Esophagus squamous epithelium (tissue), 4 donors: ENCODE measurements around the gene TTC39A.

ENCODE experiments used
- POLR2A ChIP-seq, 4 donors: fragments of 450-650 bp; IDR thresholded peaks; one replicate each; pipeline ENCODE4 v1.6.1; 2017; ENCODE audit warnings: antibody characterized with exemption in 4 of 4, mild to moderate bottlenecking in 4 of 4, moderate library complexity in 3 of 4
- TF ChIP-seq, protein P1 (sequence below), 6 experiments: fragments of 450-650 bp in 4 of 6; fragments of 200-600 bp in 2 of 6; sonication (generic) in 2 of 6; IDR thresholded peaks; one replicate each; pipeline ENCODE4 v1.5.1; 2016 to 2019; ENCODE audit warnings: antibody characterized with exemption in 6 of 6, mild to moderate bottlenecking in 4 of 6, moderate library complexity in 4 of 6

DNA sequence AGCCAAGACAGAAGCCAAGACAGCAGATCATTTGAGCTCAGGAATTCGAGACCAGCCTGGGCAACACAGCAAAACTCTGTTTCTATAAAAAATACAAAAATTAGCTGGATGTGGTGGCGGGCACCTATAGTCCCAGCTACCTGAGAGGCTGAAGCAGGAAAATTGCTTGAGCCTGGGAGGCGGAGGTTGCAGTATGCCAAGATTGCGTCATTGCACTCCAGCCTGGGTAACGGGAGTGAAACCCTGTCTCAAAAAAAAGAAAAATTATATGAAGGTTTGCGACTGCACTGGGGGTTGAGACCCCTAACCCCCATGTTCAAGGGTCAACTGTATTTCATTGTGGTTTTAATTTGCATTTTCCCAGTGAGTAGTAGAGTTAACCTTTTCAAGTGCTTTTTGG is 78.0 kb downstream of the TTC39A start:
- TF ChIP-seq, protein P1, sequence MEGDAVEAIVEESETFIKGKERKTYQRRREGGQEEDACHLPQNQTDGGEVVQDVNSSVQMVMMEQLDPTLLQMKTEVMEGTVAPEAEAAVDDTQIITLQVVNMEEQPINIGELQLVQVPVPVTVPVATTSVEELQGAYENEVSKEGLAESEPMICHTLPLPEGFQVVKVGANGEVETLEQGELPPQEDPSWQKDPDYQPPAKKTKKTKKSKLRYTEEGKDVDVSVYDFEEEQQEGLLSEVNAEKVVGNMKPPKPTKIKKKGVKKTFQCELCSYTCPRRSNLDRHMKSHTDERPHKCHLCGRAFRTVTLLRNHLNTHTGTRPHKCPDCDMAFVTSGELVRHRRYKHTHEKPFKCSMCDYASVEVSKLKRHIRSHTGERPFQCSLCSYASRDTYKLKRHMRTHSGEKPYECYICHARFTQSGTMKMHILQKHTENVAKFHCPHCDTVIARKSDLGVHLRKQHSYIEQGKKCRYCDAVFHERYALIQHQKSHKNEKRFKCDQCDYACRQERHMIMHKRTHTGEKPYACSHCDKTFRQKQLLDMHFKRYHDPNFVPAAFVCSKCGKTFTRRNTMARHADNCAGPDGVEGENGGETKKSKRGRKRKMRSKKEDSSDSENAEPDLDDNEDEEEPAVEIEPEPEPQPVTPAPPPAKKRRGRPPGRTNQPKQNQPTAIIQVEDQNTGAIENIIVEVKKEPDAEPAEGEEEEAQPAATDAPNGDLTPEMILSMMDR (IDR thresholded peaks at IDR 0.05), result no peak
- no peak for TF ChIP-seq POLR2A (IDR thresholded peaks at IDR 0.05)
